Choroid plexus epithelial cell (primary cell): Measurements from ENCODE around the gene PHAX.
A peak's percentile ranks its signal among the peaks of the same experiment; 100 is the strongest.
"Not testable (repeated sequence)": the region's sequence is repeated elsewhere in the genome, so short reads cannot be mapped to it uniquely, and the experiment has no call there.

Source experiments
- DNase-seq: peaks from one replicate; pipeline ENCODE4 v3.0.0-alpha.2; 2010; ENCODE audit warnings: low read depth
- H3K4me3 ChIP-seq: 2 replicates; pipeline ENCODE4 v1.5.1; 2011; ENCODE audit warnings: low read depth, mild to moderate bottlenecking, control low read depth, low read length, moderate library complexity
- TF ChIP-seq, protein P1 (sequence below): conservative IDR thresholded peaks from 2 replicates; pipeline ENCODE4 v1.5.1; 2011; ENCODE audit warnings: low read depth, mild to moderate bottlenecking, control low read depth, inconsistent platforms, low read length, moderate library complexity

The PHAX gene

DNA sequence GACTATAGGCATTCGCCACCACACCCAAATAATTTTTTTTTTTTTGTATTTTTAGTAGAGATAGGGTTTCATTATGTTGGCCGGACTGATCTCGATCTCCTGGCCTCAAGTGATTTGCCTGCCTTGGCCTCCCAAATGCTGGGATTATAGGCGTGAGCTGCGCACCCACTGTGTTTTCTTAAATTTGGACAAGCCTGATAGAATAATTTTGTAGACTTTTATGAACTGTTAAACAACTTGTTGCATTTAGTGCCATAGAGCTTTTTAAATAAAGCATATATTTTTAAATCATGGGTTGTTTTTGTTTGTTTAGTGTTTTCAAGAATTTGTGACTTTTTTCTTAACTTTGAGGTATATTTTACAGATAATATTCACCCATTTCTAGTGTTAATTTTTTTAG lies 4.8 kb downstream of the PHAX start:
- DNase-seq, result no peak
- TF ChIP-seq, protein P1, sequence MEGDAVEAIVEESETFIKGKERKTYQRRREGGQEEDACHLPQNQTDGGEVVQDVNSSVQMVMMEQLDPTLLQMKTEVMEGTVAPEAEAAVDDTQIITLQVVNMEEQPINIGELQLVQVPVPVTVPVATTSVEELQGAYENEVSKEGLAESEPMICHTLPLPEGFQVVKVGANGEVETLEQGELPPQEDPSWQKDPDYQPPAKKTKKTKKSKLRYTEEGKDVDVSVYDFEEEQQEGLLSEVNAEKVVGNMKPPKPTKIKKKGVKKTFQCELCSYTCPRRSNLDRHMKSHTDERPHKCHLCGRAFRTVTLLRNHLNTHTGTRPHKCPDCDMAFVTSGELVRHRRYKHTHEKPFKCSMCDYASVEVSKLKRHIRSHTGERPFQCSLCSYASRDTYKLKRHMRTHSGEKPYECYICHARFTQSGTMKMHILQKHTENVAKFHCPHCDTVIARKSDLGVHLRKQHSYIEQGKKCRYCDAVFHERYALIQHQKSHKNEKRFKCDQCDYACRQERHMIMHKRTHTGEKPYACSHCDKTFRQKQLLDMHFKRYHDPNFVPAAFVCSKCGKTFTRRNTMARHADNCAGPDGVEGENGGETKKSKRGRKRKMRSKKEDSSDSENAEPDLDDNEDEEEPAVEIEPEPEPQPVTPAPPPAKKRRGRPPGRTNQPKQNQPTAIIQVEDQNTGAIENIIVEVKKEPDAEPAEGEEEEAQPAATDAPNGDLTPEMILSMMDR, result no peak
- no peak overlapping the region for H3K4me3 ChIP-seq

DNA sequence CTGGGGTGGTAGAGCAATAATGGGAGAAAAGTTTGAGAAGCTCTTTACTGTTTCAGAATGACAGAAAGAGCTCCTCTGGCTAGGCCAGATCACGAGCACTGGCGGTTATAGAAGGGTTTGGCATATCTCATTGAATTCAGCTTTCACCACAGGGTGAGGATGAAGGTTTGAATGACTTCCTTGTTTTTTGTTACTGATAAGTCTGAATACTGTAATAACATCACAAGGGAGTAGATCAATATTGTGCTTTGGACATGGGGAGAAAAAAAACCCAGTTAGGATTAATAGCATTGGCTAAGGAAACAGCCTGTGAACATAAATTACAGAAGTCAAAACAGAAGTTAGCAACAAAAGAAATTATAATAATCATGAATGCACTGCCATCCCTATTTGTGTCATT lies 9.4 kb downstream of the PHAX start:
- DNase-seq, result no peak
- TF ChIP-seq, protein P1, result no peak
- H3K4me3 ChIP-seq, result no peak overlapping the region

DNA sequence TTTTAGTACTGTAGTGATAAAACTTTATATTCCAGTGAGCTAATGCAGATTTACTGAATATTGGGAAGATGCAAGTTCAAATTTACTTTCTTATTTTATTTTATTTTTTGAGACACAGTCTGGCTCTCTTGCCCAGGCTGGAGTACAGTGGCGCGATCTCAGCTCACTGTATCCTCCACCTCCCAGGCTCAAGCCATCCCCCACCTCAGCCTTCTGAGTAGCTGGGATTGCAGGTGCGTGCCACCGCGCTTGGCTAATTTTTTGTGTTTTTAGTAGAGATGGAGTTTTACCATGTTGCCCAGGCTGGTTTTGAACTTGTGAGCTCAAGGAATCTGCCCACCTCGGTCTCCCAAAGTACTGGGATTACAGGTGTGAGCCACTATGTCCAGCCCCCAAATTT lies 9.9 kb downstream of the PHAX start:
- TF ChIP-seq, protein P1, result no peak
- no peak overlapping the region for H3K4me3 ChIP-seq
- DNase-seq, result no peak

DNA sequence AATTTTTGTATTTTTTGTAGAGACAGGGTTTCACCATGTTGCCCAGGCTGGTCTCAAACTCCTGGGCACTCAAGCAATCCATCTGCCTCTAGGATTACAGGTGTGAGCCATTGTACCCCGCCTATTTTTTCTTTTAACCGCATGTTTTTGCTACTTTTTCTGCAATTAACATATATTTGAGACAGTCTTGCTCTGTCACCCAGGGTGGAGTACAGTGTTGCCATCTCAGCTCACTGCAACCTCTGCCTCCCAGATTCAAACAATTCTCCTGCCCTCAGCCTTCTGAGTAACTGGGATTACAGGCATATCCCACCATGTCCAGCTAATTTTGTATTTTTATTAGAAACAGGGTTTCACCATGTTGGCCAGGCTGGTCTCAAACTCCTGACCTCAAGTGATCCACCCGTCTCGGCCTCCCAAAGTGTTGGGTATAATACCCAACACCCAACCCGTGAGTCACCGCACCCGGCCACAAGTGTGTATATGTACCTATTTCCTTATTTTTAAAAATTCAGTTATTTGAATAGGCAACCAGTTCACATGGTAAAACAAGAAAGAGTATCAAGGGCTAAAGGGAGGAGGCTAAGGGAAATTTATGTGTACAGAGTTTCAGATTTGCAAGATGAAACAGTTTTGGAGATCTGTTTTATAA lies 13.3 kb downstream of the PHAX start:
- no peak overlapping the region for H3K4me3 ChIP-seq
- TF ChIP-seq, protein P1, result no peak
- no peak for DNase-seq

DNA sequence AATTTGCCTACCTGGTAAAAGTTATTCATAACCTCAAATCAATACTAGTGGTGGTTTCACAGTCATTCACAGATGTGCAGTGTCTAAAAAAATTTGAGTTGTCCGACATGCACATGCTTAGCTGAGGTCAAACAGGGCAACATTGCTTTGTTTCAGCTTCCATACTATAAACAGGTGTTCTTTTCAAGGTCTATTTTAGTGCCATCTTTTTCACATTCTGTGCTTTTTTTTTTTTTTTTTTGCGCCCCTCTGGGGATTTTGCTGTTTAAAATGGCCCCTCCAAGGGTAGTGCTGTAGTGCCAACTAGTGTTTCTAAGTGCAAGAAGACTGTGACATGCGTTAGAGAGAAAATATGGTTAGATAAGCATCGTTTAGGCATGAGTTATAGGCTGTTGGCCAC lies 14.5 kb downstream of the PHAX start:
- TF ChIP-seq, protein P1, result no peak
- H3K4me3 ChIP-seq, result no peak overlapping the region
- DNase-seq, result no peak

DNA sequence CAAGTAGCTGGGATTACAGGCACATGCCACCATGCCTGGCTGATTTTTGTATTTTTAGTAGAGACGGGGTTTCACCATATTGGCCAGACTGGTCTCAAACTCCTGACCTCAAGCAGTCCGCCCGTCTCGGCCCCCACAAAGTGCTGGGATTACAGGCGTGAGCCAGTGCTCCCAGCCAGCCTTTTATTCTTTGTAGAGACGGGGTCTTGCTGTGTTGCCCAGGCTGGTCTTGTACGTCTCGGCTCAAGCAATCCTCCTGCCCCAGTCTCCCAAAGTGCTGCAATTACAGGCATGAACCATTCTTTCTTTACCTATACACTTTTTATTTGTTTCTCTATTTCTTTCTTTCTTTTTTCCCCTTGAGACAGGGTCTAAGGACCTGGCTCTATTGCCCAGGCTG lies 16.9 kb downstream of the PHAX start:
- not testable (repeated sequence) for H3K4me3 ChIP-seq, DNase-seq

DNA sequence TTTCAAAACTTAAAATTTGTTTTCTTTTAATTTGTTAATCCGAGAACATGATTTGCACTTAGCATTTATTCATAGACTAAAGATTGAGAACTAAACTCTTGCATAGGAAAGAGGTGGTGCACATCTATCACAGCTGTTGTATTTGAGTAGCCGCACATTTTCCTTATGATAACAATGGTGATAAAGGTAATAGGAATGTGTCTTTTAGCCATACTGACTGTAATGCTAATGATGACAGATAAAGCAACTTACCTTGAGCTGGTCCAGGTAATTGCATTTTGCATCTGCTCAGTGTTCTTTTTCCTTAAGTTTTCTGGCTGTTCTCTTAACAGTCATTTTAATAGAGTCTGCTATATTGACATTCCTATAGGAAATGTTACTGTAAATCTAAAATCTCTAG lies 19.0 kb downstream of the PHAX start:
- DNase-seq, result peak; percentile 6
- TF ChIP-seq, protein P1, result no peak
- no peak overlapping the region for H3K4me3 ChIP-seq
